CD4-positive, alpha-beta T cell treated with Interleukin-15 for 4 hours (primary cell): ENCODE data around the gene INTS15.
"Not testable (repeated sequence)": the region's sequence is repeated elsewhere in the genome, so short reads cannot be mapped to it uniquely, and the experiment has no call there.

ENCODE experiments used
- DNase-seq: peaks from one replicate; pipeline ENCODE4 v3.0.0-alpha.2; 2020; ENCODE audit warnings: low spot score

Gene INTS15

DNA sequence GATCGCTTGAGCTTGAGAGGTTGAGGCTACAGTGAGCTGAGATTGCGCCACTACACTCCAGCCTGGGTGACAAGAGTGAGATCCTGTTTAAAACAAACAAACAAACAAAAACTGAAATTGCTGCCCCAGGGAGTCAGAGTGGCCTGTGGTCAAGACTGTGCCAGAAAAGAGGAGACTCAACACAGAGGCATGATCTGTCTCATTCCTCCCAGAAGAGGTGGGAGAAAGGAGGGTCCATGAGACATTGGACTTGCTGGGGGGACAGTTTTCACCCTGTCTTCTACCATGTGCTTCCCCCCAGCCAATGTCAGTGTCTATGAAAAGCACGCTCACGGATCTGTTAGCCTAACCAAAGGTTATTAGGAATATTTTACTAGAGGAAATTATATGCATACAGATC, 28.8 kb downstream of the INTS15 start:
- no peak for DNase-seq

DNA sequence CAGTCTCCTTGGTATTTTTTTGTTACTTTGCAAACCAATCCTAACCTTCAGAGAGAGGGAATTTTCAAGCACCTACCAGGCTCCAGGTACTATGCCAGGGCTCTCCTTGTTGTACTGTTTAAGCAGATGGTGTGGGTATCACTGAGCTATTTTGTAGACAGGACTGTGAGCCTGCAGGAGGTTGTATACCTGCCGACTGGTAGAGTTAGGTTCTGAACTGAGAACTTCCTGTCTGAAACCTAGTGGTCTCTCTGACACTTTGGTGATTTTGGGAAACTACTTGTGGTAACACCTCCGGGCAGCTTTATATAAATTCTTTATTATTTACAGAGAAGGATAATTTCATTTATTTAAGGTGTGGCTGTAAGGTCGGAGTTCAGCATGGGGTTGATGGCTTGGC, 30.1 kb downstream of the INTS15 start:
- DNase-seq = no peak

DNA sequence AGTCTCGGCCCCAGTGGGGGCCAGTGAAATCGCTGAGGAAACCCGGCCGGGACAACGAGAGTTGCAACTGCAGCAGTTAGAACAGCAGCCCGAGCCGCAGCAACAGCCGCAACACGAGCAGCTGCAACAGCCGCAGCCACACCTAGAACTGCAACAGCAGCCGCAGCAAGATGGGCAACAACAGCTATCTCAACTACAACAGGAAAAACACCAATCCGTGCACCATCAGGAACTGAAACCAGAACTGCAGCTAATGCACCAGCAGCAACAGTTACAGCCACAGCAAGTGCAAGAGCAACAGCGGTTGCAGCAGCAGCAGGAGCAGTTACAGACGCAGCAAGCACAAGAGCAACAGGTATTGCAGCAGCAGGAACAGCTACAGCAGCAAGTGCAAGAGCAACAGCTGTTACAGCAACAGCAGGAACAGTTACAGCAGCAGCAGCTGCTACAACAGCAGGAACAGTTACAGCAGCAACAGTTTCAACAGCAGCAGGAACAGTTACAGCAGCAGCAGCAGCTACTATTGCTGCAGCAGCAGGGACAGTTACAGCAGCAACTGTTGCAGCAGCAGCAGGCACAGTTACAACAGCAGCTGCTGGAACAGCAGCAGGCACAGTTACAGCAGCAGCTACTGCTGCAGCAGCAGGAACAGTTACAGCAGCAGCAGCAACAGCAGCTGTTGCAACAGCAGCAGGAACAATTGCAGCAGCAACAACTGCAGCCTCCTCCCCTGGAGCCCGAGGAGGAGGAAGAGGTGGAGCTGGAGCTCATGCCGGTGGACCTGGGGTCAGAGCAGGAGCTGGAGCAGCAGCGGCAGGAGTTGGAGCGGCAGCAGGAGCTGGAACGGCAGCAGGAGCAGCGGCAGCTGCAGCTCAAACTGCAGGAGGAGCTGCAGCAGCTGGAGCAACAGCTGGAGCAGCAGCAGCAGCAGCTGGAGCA, 31.6 kb downstream of the INTS15 start:
- DNase-seq = no peak

DNA sequence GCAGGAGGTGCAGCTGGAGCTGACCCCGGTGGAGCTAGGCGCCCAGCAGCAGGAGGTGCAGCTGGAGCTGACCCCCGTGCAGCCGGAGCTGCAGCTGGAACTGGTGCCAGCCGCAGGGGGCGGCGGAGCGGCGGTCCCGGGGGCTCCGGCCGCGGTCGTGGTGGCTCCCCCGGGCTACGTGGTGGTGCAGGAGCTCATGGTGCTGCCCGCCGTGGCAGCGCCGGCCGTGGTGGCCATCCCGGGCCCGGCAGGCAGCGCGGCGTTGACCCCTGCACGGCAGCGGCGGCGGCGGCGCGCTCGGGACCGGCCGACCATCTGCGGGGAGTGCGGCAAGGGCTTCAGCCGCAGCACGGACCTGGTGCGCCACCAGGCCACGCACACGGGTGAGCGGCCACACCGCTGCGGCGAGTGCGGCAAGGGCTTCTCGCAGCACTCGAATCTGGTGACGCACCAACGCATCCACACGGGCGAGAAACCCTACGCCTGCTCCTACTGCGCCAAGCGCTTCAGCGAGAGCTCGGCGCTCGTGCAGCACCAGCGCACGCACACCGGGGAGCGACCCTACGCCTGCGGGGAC, 32.4 kb downstream of the INTS15 start:
- DNase-seq = no peak

DNA sequence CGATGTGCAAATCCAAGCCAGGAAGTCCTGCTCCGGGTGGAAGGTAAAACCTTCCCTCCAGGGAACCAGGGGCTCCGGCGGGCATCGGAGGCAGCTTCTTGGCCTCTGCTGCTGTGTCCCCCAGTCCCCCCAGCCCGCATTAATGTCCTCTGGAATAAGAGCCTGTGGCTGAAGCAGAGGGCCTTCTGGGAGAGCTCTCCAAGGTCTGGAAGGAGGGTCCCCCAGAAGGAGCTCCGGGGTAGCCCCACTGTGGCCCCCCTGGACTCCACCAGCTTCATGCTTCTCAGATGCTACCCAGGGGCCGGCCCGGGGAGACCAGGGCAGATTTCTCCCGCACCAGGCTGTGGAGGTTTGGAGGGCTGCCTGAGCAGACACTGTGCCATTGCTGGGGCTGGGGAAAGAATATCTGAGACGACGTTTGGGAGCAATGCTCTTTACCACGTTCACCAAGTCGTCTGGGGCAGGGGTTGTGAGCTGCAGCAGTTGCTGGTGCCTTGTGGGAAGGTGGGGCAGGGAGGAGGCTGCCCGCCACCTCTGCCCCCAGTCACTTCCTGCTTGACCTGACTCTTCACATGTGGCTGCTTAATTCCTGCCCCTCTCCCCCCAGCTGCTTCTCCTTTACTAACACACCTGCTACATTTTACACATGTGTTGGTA, 33.9 kb downstream of the INTS15 start:
- peak; percentile 18 for DNase-seq

DNA sequence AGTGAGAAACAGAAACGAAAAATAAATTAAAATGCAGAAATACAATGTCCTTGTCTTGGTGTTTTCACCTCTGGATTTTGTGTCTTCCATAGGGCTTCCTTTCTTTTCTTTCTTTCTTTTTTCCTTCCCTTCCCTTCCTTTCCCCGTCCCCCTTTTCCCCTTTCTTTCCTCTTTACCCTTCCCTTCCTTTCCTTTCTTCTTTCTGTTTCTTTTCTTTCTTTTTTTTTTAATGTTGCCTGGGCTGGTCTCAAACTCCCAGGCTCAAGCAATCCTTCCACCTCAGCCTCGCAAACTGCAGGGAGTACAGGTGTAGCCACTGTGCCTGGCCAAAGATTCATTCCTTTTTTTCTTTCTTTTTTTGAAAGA, 34.4 kb downstream of the INTS15 start:
- DNase-seq = no peak

DNA sequence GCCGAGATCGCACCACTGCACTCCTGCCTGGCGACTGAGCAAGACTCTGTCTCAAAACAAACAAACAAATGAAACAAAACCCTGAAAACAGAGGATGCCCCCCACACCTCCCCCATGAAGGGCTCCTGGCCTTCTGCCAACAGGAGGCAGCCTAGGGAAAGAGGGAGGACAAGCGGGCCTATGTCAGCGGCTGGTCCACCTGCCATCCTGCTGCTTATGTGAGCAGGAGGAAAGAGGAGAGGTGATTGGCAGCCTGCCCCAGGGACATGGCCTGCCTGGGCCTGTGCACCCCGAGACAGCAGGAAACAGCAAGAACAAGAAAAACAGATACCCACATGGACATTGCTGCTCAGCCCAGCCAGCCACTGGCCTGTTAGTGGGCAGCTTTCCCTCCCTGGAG, 38.2 kb downstream of the INTS15 start:
- DNase-seq = no peak

DNA sequence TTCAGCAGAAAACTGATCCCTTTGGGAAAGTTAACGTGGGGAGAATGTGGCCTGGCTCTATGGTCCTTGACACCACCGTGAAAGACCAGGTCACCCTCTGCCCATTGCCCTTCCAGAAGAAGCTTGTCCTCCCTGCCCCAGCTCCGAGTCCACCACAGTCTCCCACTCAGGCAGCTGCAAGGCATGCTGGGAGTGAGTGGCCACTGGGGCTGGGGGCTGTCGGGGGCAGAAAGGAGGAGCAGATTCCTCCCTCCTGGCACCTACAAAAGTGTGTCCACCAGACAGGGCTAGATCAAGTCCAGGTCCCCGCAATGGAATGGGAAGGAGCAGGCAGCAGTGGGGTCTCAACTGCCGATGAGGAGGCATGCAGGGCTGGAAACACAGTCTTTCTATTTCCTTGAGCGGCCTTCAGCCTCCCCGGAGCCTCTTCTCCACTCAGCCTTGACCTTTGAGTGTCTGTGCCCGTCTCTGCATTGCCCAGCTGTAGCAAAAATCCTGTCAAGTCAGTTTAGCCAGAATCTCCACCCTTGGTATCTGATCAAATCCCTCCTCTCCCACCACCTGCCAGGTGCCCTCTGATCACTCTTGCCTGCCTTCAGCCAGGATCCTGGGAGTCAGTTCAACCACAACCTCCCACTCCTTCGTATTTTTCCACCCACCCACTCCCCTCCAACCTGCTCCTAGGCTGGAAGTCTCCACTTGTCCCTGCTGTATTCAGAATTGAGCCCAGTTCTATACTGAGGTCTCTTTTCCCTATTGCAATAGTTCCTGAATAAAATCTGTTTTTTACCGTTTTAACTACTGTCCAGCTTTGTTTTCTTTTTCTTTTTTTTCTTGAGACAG, 40.4 kb downstream of the INTS15 start:
- DNase-seq = no peak

DNA sequence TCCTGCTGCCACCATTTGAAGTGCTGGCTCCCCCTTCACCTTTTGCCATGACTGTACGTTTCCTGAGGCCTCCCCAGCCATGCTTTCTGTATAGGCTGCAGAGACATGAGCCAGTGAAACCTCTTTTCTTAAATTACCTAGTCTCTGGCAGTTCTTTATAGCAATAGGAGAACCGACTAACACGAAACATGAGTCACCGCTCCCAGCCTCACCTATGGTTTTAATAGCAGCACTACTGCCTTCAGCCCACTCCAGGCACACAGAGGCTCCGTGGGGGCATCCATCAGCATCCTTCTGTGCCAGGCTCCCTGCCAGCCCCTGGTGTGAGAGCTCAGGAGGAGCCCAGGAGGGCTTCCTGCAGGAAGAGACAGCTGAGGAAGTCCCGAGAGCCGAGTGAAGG, 41.8 kb downstream of the INTS15 start:
- DNase-seq = no peak

DNA sequence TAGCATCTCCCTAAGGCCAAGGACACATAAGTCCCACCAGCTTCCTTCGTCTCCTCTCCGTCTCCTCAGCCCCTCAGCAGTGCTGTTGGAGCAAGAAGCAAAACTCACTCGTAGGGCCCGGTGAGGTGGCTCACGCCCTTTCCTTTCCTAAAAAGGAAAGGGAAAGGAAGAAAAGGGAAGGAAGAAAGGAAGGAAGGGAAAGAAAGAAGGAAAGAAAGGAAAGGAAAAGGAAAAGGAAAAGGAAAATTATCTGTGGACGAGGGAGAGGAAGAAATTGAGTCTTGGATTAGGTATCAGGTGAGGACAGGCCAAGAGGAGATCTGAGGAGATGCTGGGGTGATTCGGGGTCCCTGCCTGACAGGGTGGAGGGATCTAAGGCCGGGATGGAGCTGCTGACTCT, 44.2 kb downstream of the INTS15 start:
- DNase-seq = no peak

DNA sequence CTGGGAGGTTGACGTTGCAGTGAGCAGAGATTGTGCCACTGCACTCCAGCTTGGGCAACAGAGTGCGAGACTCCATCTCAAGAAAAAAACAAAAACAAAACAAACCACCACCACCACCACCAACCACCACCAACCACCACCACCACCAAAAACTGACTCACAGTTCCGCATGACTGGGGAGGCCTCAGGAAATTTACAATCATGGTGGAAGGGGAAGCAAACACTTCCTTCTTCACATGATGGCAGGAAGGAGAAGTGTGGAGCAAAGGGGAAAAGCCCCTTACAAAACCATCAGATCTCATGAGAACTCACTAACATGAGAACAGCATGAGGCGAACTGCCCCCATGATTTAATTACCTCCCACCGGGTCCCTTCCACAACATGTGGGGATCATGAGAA, 45.1 kb downstream of the INTS15 start:
- not testable (repeated sequence) for DNase-seq

DNA sequence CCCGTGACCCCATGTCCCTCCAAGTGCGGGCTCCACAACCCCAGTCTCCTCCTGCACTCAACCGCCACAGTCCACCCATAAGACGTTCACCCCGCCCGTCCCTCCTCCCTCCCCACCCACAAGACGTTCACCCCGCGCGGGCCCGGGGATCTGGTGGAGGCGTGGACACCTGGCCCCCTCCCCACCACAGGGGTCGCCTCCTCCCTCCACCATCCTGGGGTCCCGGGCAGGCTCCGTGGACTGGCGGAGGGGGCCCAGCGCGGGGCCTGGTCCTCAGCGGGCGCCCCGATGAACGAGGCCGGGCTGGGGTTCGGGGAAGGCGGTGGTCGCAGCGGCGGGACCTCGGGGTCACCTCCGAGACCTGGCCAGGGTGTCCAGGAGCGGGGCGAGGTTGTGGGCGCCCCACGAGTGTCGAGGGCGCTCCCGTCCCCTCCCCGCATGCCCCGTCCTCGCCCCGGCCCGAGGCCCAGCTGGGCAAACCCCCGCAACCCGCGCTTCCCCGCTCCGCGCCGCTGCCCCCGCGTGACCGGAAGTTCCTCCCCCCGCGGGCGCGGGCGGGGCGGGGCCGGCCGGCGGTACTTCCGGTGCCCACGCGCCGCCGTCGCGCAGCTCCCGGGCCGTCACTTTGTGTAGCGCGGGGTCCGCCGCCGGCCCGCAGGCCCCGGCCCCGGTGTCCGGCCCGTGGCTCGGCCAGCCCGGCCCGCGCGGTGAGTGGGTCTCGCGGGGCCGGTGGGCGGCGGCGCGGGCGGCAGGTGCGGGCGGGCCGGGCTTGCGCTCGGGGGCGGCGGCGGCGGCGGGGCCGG, 47.1 kb downstream of the INTS15 start, which contains the start of gene ZNF316:
Gene ZNF316, plus strand, starts transcription at position 578 of the 803 bp plus-strand sequence. CDS start 5,092 bp downstream, outside the sequence.
- peak; percentile 53 for DNase-seq

DNA sequence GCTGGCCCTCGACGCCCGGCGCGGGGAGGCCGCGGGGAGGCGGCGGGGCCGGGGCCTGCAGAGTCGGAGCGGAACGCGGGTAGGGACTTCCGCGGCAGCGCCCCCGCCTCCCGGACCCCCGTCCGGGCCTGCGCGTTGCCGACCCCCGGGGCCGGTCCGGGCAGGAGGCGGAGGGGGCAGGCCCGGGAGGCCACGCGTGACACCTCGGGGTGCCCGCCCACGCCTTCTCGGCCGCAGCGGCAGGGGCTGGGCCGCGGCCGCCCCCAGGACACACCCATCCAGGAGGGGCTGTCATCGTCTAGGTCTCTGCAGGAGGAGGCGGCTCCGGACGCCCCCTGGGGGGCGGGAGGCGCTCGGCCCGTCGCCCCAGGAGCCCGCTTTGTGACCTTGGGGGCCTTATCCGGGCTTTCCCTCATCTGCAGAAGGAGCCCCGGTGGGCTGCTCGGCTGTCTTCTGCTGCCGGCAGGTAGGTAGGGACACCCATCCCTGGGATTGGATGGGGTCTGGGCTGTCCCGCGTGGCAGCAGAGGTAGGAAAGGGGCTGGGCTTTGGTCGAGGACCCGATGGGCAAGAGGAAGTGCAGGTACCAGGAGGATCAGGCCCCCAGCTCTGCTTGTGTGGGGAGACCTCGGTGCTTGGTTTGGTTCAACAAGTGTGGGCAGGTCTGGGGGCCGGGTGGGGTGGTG, 47.9 kb downstream of the INTS15 start:
- DNase-seq = peak; percentile 60

DNA sequence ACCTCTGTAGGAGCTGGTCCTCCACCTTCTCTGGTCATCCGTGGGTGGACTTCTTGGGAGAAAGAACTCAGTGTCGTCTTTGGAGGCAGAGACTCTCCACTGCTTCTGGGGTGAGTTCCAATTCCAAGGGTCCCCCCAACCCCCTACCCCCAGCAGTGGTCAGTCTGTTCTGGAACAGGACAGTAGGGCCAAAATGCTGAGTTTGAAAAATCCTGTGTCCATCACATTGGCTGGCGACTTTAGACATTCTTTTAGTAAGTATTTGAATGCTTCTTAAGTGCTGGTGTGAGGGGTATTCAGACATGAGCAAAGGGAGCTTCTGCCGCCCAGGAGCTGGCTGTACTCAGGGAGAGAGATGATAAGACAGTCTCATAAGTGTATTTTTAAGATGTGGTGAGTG, 49.2 kb downstream of the INTS15 start:
- DNase-seq = no peak

DNA sequence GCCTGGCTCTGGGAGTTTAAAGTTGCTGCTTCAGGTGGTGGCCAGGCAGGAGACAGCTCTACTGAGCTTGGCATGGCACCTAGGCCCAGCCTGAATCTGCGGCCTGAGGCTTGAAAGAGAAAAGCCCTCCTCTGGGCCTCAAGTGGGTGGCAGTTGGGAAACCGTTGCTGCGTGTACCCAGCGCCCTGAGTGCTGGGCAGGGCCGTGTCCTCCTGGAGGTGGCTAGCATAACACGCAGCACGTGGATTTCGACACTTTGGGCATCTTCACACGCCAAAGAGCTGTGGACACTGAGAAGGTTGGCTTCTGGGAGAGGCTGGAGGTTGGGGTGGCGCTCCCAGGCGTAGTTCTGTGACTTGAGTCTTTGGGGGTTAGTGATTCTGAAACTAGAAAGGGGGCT, 49.8 kb downstream of the INTS15 start:
- no peak for DNase-seq

DNA sequence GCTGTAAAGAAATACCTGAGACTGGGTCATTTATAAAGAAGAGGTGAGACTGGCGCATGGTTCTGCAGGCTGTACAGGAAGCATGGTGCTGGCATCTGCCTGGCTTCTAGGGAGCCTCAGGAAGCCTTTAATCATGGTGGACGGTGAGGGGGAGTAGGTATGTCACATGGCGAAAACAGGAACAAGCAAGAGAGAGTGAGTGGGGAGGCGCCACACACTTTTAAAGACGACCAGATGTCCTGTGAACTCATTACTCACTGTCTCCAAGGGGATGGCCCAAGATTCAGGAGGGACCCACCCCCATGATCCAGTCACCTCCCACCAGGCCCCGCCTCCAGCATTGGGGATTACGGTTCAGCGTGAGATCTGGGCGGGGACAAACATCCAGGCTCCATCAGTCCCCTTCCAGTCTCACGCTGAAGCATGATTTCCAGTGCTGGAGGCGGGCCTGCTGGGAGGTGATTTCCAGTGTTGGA, 50.5 kb downstream of the INTS15 start:
- no peak for DNase-seq

DNA sequence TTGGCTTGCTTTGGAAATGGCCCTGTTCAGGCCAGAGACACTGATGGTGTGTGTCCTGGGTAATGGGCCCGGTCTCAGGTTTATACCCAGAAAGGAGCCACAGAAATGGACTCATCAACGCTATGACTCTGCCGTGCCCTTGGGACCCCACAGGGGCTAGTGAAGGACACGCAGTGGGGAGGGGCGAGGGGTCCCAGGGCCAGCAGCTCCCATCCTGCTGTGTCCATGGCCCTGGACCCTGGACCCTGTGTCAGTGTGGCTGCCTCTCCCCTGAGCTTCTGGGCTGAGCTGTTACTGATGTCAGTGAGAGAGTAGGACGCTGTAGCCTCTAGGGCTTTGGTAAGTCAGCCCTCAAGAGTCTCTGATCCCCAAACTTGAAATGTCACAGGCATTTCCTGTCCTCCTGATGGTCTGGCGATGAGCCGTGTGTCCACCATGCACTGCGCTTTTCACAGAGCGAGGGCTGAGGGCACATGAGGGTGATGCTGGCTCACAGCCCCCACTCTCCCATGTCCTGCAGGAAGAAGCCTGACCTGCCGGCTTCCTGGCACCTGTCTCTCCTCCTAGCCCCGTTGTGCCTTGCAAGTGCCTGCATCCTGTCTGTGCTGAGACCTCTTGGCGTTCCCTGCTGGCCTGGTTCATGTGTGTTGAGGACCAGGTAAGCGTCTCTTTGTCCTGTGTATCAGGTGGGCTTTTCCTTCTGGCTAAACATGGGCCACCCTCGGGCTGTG, 51.6 kb downstream of the INTS15 start:
- no peak for DNase-seq

DNA sequence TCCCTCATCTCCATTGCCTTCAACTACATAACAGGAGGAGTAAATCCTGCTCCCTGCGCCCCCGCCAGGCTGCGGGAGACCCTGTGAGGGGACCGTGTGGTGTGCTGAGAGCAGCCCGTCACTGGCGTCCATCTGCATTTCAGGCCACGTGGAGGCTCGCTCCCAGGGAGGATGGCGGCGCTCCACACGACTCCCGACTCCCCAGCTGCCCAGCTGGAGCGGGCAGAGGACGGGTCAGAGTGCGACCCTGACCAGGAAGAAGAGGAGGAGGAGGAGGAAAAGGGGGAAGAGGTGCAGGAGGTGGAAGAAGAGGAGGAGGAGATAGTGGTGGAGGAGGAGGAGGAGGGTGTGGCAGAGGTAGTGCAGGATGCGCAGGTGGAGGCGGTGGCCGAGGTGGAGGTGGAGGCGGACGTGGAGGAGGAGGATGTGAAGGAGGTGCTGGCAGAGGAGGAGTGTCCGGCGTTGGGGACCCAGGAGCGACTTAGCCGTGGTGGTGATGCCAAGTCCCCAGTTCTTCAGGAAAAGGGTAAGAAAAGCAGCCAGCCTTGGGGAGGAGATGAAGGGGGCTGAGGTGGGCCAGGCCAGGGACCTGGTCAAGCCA, 52.5 kb downstream of the INTS15 start:
- no peak for DNase-seq

DNA sequence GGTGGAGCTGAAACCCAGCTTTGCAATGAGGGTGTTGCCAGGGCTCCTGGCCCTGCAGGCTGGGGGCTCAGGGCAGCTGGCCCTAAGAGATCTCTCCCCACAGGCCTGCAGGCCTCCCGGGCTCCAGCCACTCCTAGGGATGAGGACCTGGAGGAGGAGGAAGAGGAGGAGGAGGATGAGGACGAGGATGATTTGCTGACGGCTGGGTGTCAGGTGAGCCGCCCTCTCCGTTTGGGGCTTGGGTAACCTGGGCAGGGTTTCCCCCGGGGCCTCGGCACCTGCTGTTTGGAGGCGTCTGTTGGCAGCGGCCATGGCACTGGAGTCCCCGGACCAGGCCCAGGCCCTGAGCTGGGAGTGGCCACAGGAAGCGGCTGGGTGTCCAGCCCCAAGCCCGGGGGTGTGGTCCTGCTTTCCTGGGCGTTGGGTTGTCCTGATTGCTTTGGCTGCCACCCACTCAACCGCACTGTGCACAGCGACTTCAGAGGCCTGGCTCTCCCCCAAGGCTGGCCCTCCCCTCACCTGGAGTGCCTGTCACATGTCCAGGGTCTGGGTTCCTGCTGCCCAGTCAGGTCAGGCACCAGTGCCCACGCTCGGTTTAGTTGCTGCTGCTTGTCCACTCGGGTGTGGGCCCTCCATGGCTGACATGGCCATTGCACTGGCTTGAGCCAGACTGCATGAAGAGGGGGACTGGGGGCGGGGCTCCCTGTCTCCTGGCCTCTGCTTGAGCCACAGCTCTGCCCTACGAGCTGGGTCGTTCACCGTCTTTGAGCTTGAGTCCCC, 53.2 kb downstream of the INTS15 start:
- no peak for DNase-seq
